ENCODE results near the gene KCNH1.

Gene KCNH1

DNA sequence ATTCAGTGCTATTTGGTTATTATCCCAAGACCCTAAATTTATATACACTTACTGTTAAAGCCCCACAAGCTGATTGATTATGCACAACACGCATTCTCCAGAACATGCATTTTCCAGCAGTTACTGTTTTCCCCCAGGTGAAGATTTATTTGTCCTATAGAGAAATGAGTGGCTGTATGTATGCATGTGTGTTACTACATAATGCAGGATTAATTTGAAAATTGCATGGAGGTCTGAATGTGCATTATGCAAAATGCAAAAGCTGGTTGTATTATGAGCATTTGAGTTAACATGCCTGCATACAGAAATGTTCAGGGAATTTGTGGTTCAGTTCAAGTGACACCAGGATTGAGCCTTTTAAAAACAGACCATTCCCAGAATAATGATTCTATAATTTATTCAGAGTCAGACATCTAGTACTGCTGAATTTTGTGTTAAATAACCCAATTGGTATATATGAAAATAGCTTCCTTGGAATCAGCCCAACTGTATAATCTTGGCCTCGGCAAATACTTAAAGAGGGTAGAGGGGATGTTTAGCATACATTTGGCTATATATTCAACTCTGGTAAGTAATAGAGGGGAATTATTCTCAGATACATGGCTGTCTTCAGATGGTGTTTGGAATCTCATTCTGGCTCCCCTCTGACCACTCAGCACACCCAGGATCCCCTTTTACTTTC is 485.2 kb downstream of the KCNH1 start:
- Histone ChIP-seq H3K4me3 (ENCODE audit: low read depth in 1 of 2, low read length in 2 of 2) (no peak overlapping the region), H3K9me3 (ENCODE audit: control insufficient read depth in 1 of 2, low read length in 2 of 2) (no peaks in the 10 kb centered on the region), H3K27ac (ENCODE audit: low read length) (no peak overlapping the region), H3K36me3 (ENCODE audit: control insufficient read depth in 1 of 2, insufficient read depth in 2 of 2, low read length in 2 of 2) (no peaks in the 10 kb centered on the region), H3K4me1 (ENCODE audit: control insufficient read depth in 1 of 2, insufficient read depth in 2 of 2, low read length in 2 of 2) (no peaks in the 10 kb centered on the region), H3K27me3 (ENCODE audit: low read depth, low read length) (no peaks in the 10 kb centered on the region)

DNA sequence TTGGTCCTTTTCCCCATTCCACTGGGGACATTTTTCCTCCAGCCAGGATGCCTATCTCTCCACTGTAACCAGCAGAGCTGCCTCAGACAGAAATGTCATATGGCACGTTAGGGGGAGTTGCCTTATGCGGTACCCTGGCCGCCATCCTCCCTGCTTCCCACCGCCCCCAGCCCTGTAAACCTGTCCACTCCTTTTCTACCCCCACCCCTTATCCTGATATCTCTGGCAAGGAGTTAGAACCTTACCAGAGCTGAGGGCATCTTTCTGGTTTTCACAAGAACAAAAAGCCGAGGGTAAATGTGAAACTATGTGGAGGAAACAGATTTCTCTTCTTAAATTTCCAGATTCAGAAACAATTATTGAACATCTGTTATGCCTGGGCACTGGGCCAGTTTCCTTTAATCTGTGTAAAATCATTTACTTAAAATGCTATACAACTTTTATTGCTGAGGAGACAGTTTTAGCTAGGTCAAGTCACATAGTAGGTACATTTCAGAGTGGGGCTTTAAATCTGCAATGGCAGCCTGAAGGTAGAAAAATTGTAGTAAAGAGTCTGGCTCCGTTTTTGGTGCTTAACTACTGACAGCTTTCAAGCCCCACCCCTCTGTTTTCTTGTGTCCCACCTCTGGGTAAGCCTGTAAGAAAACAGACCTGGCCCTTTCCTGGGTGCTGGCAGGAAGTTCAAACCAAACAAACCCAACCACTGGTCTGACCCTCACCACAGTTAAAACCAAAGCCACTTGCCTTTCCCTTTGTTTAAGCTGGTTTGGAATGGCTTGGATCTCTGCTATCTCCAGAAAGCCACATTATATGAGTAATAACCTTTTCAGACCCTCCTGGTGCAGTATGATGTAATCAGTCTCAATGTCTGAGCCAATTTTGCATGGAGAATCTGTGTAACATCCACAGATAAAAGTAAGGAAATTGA is 486.3 kb downstream of the KCNH1 start:
- Histone ChIP-seq H3K4me3 (ENCODE audit: low read depth in 1 of 2, low read length in 2 of 2) (no peak overlapping the region), H3K27me3 (ENCODE audit: low read depth, low read length) (no peaks in the 10 kb centered on the region), H3K36me3 (ENCODE audit: control insufficient read depth in 1 of 2, insufficient read depth in 2 of 2, low read length in 2 of 2) (no peaks in the 10 kb centered on the region), H3K27ac (ENCODE audit: low read length) (no peak overlapping the region), H3K4me1 (ENCODE audit: control insufficient read depth in 1 of 2, insufficient read depth in 2 of 2, low read length in 2 of 2) (no peaks in the 10 kb centered on the region), H3K9me3 (ENCODE audit: control insufficient read depth in 1 of 2, low read length in 2 of 2) (no peaks in the 10 kb centered on the region)

DNA sequence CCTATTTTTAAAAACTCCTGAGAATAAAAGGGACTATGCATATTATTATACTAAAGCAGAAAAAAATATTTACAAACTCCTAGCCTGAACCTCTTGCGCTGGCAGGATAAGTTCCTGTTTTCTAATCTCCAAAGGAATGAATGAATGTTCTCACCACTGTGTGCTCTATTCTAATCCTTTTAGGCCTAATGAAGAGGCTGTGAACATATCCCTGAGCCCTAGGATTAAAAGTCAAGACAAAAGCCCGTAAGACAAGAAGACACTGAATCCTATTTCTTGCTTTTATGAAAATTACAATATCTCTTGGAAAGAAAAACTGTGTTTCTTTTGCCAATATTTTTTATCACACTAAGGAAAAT is 487.7 kb downstream of the KCNH1 start:
- Histone ChIP-seq H3K4me3 (ENCODE audit: low read depth in 1 of 2, low read length in 2 of 2) (no peak overlapping the region), H3K9me3 (ENCODE audit: control insufficient read depth in 1 of 2, low read length in 2 of 2) (no peaks in the 10 kb centered on the region)

DNA sequence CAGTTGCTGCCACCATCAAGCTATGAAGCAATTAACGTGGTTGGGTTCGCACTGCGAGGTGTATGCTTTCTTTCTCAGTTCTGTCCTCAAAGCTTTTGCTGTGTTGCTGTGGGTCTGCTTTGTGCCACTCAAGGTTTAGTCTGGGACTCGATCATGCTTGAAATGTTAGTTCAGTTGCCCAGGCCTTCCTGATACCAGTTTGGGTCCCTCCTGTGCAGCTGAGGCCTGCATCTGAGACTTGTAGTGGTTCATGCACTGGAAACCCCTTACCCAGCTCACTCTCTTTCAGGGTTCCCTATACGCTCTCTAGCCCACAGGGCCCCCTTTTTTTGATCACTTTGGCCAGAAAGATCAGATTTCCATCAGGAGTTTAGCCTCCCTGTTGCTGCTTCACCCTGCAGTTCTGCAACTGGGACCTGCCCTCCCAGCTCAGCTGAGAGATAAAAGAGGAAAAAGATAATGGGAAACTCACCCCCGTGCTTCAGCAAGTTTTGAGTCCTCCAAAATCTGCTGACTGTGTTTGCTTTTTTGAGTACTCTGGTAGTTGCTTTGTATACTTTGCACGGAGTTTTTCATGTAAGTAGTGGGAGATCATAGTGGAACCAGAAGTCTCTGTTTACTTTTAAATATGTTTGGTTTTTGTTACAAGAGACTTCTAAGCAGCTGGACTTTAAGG is 488.2 kb downstream of the KCNH1 start:
- Histone ChIP-seq H3K27me3 (ENCODE audit: low read depth, low read length) (no peaks in the 10 kb centered on the region), H3K27ac (ENCODE audit: low read length) (no peak overlapping the region), H3K4me1 (ENCODE audit: control insufficient read depth in 1 of 2, insufficient read depth in 2 of 2, low read length in 2 of 2) (no peaks in the 10 kb centered on the region), H3K9me3 (ENCODE audit: control insufficient read depth in 1 of 2, low read length in 2 of 2) (no peaks in the 10 kb centered on the region), H3K36me3 (ENCODE audit: control insufficient read depth in 1 of 2, insufficient read depth in 2 of 2, low read length in 2 of 2) (no peaks in the 10 kb centered on the region), H3K4me3 (ENCODE audit: low read depth in 1 of 2, low read length in 2 of 2) (no peak overlapping the region)

More for the DNA sequence above, 487.7 kb downstream of the KCNH1 start:
- Histone ChIP-seq H3K27me3 (ENCODE audit: low read depth, low read length) (no peaks in the 10 kb centered on the region), H3K4me1 (ENCODE audit: control insufficient read depth in 1 of 2, insufficient read depth in 2 of 2, low read length in 2 of 2) (no peaks in the 10 kb centered on the region), H3K36me3 (ENCODE audit: control insufficient read depth in 1 of 2, insufficient read depth in 2 of 2, low read length in 2 of 2) (no peaks in the 10 kb centered on the region), H3K27ac (ENCODE audit: low read length) (no peak overlapping the region)

DNA sequence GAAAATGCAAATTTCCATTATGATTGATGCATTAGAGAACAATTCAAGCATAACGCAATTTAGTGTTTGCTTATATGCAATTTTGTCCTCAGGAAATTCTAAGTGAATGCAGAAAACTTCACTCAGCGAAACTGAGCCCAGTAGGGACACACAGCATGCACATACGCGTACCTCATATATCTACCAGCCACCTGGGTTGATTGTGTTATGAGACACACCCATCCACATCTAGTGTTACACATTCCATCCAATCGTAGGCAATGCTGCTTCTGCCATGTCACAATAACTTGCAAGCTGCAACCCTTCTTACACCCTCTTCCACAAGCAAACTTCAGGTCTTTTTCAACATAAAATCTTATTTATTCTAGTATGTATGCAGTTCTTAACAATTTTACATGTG is 492.4 kb downstream of the KCNH1 start:
- Histone ChIP-seq H3K9me3 (ENCODE audit: control insufficient read depth in 1 of 2, low read length in 2 of 2) (no peaks in the 10 kb centered on the region), H3K4me1 (ENCODE audit: control insufficient read depth in 1 of 2, insufficient read depth in 2 of 2, low read length in 2 of 2) (no peaks in the 10 kb centered on the region), H3K36me3 (ENCODE audit: control insufficient read depth in 1 of 2, insufficient read depth in 2 of 2, low read length in 2 of 2) (no peaks in the 10 kb centered on the region), H3K27me3 (ENCODE audit: low read depth, low read length) (no peaks in the 10 kb centered on the region), H3K27ac (ENCODE audit: low read length) (no peak overlapping the region), H3K4me3 (ENCODE audit: low read depth in 1 of 2, low read length in 2 of 2) (no peak overlapping the region)

DNA sequence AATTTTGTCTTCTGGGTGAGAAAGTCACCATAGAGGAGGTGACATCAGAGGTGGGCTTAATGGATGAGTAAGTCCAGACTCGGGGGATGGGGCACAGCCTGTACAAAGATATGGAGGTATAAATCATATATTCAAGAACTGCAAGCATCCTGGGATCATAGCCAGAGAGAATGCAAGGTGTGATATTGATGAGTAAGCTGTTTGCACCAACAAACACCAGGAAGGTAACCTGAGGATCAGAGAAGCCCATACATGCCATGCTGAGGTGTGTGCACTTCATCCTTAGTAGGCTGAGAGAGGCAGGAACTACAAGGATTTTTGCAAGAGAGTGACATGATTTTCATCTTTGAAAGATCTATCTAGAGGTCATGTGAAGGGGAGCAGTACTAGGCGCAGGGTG is 498.8 kb downstream of the KCNH1 start:
- H3K9me3 ChIP-seq (ENCODE audit: control insufficient read depth in 1 of 2, low read length in 2 of 2) = no peaks in the 10 kb centered on the region
- H3K36me3 ChIP-seq (ENCODE audit: control insufficient read depth in 1 of 2, insufficient read depth in 2 of 2, low read length in 2 of 2) = no peaks in the 10 kb centered on the region
- H3K4me1 ChIP-seq (ENCODE audit: control insufficient read depth in 1 of 2, insufficient read depth in 2 of 2, low read length in 2 of 2) = no peaks in the 10 kb centered on the region
- no peak overlapping the region for H3K4me3 ChIP-seq (ENCODE audit: low read depth in 1 of 2, low read length in 2 of 2)
- H3K27ac ChIP-seq (ENCODE audit: low read length) = no peak overlapping the region
- H3K27me3 ChIP-seq (ENCODE audit: low read depth, low read length) = no peaks in the 10 kb centered on the region

DNA sequence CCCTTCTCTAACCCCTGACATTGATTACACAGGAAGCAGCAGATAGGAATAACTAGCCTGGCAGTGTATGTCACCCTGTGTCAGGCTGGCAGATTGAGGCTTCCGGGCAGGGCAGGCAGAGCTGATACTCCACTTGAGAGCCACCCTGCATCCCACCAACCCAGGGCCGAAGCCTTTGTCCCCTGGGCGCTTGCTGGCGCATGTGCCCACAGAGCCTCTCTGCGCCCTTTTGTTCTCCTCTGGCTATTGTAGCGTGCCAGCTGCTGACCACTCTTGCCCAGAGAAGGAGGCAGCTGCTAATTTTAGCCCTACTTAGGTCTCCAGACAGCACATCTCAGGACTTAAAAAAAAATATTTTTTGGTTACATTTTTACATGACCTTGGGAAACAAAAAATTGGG is 500.3 kb downstream of the KCNH1 start:
- H3K9me3 ChIP-seq (ENCODE audit: control insufficient read depth in 1 of 2, low read length in 2 of 2) = no peaks in the 10 kb centered on the region
- no peaks in the 10 kb centered on the region for H3K27me3 ChIP-seq (ENCODE audit: low read depth, low read length)
- H3K4me1 ChIP-seq (ENCODE audit: control insufficient read depth in 1 of 2, insufficient read depth in 2 of 2, low read length in 2 of 2) = no peaks in the 10 kb centered on the region
- H3K4me3 ChIP-seq (ENCODE audit: low read depth in 1 of 2, low read length in 2 of 2) = no peak overlapping the region
- H3K27ac ChIP-seq (ENCODE audit: low read length) = no peak overlapping the region
- no peaks in the 10 kb centered on the region for H3K36me3 ChIP-seq (ENCODE audit: control insufficient read depth in 1 of 2, insufficient read depth in 2 of 2, low read length in 2 of 2)

DNA sequence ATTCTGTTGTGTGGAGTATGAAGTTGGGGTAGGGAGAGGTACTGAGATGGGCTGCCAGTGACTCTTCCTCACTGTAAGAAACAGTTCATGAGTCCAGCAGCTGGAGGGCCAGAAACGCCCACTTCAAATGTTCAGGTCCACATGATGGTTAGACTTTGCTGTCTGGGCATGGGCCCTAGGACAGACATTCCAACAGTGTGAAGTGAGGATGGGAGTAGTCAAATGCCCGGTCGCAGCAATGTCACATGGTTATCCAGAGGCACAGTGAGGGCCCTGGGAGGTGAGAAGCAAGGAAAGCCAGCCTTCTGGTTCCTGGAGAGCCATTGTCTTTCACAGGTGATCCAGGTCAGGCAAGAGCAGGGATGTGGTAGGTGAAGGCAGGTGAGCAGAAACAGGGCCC is 500.8 kb downstream of the KCNH1 start:
- Histone ChIP-seq H3K27ac (ENCODE audit: low read length) (no peak overlapping the region), H3K4me1 (ENCODE audit: control insufficient read depth in 1 of 2, insufficient read depth in 2 of 2, low read length in 2 of 2) (no peaks in the 10 kb centered on the region), H3K4me3 (ENCODE audit: low read depth in 1 of 2, low read length in 2 of 2) (no peak overlapping the region), H3K27me3 (ENCODE audit: low read depth, low read length) (no peaks in the 10 kb centered on the region), H3K36me3 (ENCODE audit: control insufficient read depth in 1 of 2, insufficient read depth in 2 of 2, low read length in 2 of 2) (no peaks in the 10 kb centered on the region), H3K9me3 (ENCODE audit: control insufficient read depth in 1 of 2, low read length in 2 of 2) (no peaks in the 10 kb centered on the region)

DNA sequence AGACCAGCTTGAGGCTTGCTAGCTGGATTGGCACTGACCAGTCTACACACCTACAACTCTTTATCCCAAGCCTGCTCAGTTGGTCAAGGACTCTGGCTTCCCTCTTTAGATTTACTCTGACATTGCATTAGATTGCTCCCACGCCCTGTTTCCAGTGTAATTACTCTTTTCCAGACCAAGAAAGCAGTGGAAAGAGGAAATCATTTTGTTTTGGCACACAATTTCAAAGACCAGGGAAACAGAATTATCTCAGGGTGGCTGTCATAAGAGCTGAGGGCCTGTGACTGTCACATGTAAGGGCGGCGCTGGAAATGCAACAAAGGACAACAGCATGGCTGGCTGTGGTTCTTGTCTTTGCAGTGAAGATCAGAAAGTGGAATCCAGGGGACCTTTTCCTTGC is 502.5 kb downstream of the KCNH1 start:
- Histone ChIP-seq H3K36me3 (ENCODE audit: control insufficient read depth in 1 of 2, insufficient read depth in 2 of 2, low read length in 2 of 2) (no peaks in the 10 kb centered on the region), H3K4me1 (ENCODE audit: control insufficient read depth in 1 of 2, insufficient read depth in 2 of 2, low read length in 2 of 2) (no peaks in the 10 kb centered on the region), H3K4me3 (ENCODE audit: low read depth in 1 of 2, low read length in 2 of 2) (no peak overlapping the region), H3K9me3 (ENCODE audit: control insufficient read depth in 1 of 2, low read length in 2 of 2) (no peaks in the 10 kb centered on the region), H3K27ac (ENCODE audit: low read length) (no peak overlapping the region), H3K27me3 (ENCODE audit: low read depth, low read length) (no peaks in the 10 kb centered on the region)

DNA sequence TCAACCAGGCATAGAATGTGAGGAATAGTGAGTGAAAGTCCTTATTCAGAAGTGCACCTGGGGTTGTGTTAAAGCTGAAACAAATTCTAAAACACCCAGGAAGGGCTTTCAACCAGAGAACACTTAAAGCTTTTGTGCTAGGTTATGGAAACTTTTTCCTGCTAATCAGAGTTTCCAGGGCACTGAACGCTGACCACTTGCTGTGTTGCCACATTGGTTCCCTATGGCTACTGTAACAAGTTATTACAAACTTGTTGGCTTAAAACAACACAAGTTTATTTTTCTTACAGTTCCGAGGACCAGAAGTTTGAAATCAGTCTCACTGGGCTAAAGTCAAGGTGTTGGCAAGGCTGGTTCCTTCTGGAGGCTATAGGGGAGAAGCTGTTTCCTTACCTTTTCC is 504.7 kb downstream of the KCNH1 start:
- H3K4me1 ChIP-seq (ENCODE audit: control insufficient read depth in 1 of 2, insufficient read depth in 2 of 2, low read length in 2 of 2) = no peaks in the 10 kb centered on the region
- H3K27ac ChIP-seq (ENCODE audit: low read length) = no peak overlapping the region
- H3K4me3 ChIP-seq (ENCODE audit: low read depth in 1 of 2, low read length in 2 of 2) = no peak overlapping the region
- no peaks in the 10 kb centered on the region for H3K27me3 ChIP-seq (ENCODE audit: low read depth, low read length)
- no peaks in the 10 kb centered on the region for H3K9me3 ChIP-seq (ENCODE audit: control insufficient read depth in 1 of 2, low read length in 2 of 2)
- no peaks in the 10 kb centered on the region for H3K36me3 ChIP-seq (ENCODE audit: control insufficient read depth in 1 of 2, insufficient read depth in 2 of 2, low read length in 2 of 2)

DNA sequence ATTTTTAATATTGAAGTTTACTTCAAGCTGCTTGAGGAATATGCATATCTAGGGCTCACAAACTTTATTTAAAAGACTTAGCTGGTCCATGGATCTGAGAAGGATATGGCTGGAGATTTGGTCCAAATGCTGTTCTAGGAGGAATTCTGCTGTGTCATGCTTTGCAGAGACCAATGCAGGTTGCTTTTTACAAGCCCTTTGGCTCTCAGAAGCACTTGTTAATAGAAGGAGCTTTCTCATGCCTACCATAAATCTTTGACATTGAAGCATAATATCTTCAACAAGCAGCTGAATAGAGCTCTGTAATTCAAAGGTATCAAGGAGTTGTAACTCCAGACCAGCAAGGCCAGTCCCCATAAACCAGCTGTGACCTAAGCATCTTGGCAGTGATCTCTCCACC is 506.2 kb downstream of the KCNH1 start:
- Histone ChIP-seq H3K9me3 (ENCODE audit: control insufficient read depth in 1 of 2, low read length in 2 of 2) (no peaks in the 10 kb centered on the region), H3K27me3 (ENCODE audit: low read depth, low read length) (no peaks in the 10 kb centered on the region), H3K4me1 (ENCODE audit: control insufficient read depth in 1 of 2, insufficient read depth in 2 of 2, low read length in 2 of 2) (no peaks in the 10 kb centered on the region), H3K4me3 (ENCODE audit: low read depth in 1 of 2, low read length in 2 of 2) (no peak overlapping the region), H3K27ac (ENCODE audit: low read length) (no peak overlapping the region), H3K36me3 (ENCODE audit: control insufficient read depth in 1 of 2, insufficient read depth in 2 of 2, low read length in 2 of 2) (no peaks in the 10 kb centered on the region)

Data from muscle layer of duodenum (tissue), 2 donors.